IPS-18c (cell line): ENCODE measurements around the gene CD160.

ENCODE experiments used
- H3K4me3 ChIP-seq: 2 replicates; pipeline ENCODE4 v1.7.0; 2013; ENCODE audit warnings: low read depth, mild to moderate bottlenecking, low read length, moderate library complexity; ENCODE audit not compliant: insufficient read depth
- H3K9me3 ChIP-seq: one replicate; pipeline ENCODE4 v1.6.1; 2013; ENCODE audit warnings: mild to moderate bottlenecking, low read length, moderate library complexity; ENCODE audit not compliant: control insufficient read depth, insufficient read depth

CD160 gene

GRCh38 chr1:145771056-145771455 lies 51.8 kb downstream of the CD160 start:
- Histone ChIP-seq H3K9me3 (no peaks in the 10 kb centered on the region), H3K4me3 (no peak overlapping the region)

DNA sequence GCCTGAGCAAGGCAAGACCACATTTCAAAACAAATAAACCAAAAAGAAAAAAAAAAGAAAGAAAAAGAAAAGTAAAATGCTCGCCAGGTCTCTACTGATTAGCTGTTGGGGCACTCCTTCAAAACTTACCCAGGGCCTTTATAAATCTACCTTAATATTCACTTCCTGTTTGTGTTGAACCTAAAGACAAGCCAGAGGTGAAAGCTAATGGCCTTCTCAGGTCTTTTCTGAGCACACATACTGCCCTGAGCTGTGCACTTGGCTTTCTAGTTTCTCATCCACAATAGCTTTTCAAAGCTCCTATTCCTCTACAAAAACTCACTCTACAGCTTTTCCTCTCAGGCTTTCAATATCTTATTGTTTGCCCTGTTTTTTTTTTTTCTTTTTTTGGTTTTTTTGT lies 54.1 kb downstream of the CD160 start:
- no peak overlapping the region for H3K4me3 ChIP-seq
- no peaks in the 10 kb centered on the region for H3K9me3 ChIP-seq

GRCh38 chr1:145777357-145778145 lies 58.3 kb downstream of the CD160 start:
- Histone ChIP-seq H3K4me3 (no peak overlapping the region), H3K9me3 (no peaks in the 10 kb centered on the region)

DNA sequence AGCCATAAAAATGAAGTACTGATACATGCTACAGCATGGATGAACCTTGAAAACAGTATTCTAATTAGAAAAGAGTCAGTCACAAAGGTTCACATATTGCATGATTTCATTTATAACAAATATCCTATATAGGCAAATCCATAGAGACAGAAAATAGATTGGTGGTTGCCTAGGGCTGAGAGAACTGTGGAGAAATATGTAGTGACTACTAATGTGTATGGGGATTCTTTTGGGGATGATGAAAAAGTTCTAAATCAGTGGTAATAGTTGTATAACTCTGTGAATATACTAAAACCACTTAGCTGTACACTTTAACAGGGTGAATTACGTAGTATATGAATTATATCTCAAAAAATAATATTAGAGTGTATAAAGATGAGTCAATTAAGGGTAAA lies 58.8 kb downstream of the CD160 start:
- H3K4me3 ChIP-seq = no peak overlapping the region
- H3K9me3 ChIP-seq = no peaks in the 10 kb centered on the region

- no peaks in the 10 kb centered on the region for H3K9me3 ChIP-seq
- H3K4me3 ChIP-seq = no peak overlapping the region
Measured at GRCh38 chr1:145782272-145783099, 63.2 kb downstream of the CD160 start.

GRCh38 chr1:145784409-145784808 lies 65.1 kb downstream of the CD160 start:
- H3K4me3 ChIP-seq = no peak overlapping the region

GRCh38 chr1:145785547-145785946 lies 66.2 kb downstream of the CD160 start:
- no peak overlapping the region for H3K4me3 ChIP-seq
- no peaks in the 10 kb centered on the region for H3K9me3 ChIP-seq

More at GRCh38 chr1:145784409-145784808, 65.1 kb downstream of the CD160 start:
- H3K9me3 ChIP-seq = no peaks in the 10 kb centered on the region

DNA sequence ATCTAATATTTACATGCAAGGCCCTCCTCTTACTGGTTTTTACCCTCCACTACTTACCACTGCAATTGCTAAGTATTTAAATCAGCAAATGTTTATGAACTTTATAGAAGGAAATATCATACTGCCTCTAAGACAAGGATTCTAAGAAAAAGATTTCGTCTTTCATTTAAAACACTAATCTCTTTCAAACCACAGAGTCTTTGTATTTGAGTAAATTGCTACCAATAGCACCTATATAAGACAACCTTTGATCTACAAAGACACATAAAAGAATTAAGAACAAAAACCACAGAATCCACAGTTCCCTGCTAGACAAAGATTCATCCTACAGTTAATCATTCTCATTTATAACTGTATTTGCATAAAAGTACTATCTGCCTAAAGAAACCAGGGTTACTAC lies 67.0 kb downstream of the CD160 start:
- Histone ChIP-seq H3K4me3 (no peak overlapping the region), H3K9me3 (no peaks in the 10 kb centered on the region)

DNA sequence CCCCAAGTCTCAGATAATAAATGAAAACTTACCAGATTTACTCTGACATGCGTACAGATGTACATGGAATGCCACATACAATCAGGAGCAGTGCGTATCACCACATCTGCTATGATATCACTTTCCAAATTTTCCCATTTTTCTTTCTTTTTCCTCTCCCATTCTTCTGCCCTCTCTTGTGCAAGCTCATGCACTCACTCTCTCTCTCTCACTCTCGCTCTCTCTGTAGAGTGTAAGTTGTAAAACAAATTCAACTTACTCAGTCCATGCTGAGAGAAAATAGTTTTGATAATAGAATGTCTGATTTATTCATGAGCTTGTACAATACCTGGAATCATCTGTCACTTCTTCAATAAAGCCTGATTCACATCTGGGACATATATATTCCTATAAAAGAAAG lies 69.3 kb downstream of the CD160 start:
- Histone ChIP-seq H3K4me3 (no peak overlapping the region), H3K9me3 (no peaks in the 10 kb centered on the region)
